Body of pancreas (tissue), 4 donors: ENCODE results near the gene GALT.

Experiments used
- POLR2A ChIP-seq, 3 donors: fragments of 450-650 bp; IDR thresholded peaks; one replicate each; pipeline ENCODE4 v1.6.1; 2016; ENCODE audit warnings: antibody characterized with exemption in 3 of 3, mild to moderate bottlenecking in 2 of 3
- TF ChIP-seq, protein P1 (sequence below), 7 experiments: fragments of 450-650 bp in 4 of 7; fragments of 200-600 bp in 3 of 7; sonication (generic) in 3 of 7; IDR thresholded peaks; one replicate each; pipeline ENCODE4 v1.5.1; 2016 to 2019; ENCODE audit warnings: antibody characterized with exemption in 7 of 7

DNA sequence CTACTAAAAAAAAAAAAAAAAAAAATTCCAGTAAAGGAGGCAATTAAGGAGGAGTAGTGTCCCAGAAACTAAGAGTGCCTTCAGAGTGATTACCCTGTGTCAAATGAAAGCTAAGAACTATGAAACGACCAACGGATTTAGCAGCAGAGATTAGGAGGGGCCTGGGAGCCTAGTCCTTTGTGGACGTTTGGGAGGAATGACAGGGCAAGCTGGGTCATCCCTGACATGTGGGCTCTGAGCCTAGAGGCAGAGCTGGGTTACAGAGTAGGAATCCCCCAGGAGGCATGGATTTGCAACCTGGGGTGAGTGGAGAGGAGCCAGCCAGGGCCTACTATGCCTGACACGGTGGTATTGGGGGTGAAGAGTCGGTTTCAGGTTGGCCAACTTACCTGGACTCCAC lies 13.3 kb upstream of the GALT start:
- TF ChIP-seq, protein P1, sequence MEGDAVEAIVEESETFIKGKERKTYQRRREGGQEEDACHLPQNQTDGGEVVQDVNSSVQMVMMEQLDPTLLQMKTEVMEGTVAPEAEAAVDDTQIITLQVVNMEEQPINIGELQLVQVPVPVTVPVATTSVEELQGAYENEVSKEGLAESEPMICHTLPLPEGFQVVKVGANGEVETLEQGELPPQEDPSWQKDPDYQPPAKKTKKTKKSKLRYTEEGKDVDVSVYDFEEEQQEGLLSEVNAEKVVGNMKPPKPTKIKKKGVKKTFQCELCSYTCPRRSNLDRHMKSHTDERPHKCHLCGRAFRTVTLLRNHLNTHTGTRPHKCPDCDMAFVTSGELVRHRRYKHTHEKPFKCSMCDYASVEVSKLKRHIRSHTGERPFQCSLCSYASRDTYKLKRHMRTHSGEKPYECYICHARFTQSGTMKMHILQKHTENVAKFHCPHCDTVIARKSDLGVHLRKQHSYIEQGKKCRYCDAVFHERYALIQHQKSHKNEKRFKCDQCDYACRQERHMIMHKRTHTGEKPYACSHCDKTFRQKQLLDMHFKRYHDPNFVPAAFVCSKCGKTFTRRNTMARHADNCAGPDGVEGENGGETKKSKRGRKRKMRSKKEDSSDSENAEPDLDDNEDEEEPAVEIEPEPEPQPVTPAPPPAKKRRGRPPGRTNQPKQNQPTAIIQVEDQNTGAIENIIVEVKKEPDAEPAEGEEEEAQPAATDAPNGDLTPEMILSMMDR (IDR thresholded peaks at IDR 0.05), result no peak
- no peak for TF ChIP-seq POLR2A (IDR thresholded peaks at IDR 0.05)
